Subcutaneous adipose tissue (tissue), 4 donors: ENCODE measurements around the gene DYNC1I1. TPM values are rescaled to one million over a fixed set of nuclear protein-coding genes. Genes with fewer than 3 reads are reported as not detected.

Experiments
- CTCF ChIP-seq: fragments of 450-650 bp; IDR thresholded peaks from one replicate; pipeline ENCODE4 v1.5.1; 2016; ENCODE audit warnings: low read depth, mild to moderate bottlenecking, control low read depth, antibody characterized with exemption, moderate library complexity
- total RNA-seq, 4 donors: library from RNA; depleted of rRNA; stranded (reverse); fragments of >200 nt; gene quantifications; one replicate each; pipeline ENCODE4 v1.1.0, GENCODE V29; 2016

DYNC1I1 gene
- total RNA-seq, 4 donors from 2014 or later: 4.5 to 8.1 (median 5.1) TPM

- no peak for TF ChIP-seq CTCF
Measured at GRCh38 chr7:95824616-95825015, 52.3 kb downstream of the DYNC1I1 start.

- no peak for TF ChIP-seq CTCF
Measured at GRCh38 chr7:95828824-95829790, 56.8 kb downstream of the DYNC1I1 start.

DNA sequence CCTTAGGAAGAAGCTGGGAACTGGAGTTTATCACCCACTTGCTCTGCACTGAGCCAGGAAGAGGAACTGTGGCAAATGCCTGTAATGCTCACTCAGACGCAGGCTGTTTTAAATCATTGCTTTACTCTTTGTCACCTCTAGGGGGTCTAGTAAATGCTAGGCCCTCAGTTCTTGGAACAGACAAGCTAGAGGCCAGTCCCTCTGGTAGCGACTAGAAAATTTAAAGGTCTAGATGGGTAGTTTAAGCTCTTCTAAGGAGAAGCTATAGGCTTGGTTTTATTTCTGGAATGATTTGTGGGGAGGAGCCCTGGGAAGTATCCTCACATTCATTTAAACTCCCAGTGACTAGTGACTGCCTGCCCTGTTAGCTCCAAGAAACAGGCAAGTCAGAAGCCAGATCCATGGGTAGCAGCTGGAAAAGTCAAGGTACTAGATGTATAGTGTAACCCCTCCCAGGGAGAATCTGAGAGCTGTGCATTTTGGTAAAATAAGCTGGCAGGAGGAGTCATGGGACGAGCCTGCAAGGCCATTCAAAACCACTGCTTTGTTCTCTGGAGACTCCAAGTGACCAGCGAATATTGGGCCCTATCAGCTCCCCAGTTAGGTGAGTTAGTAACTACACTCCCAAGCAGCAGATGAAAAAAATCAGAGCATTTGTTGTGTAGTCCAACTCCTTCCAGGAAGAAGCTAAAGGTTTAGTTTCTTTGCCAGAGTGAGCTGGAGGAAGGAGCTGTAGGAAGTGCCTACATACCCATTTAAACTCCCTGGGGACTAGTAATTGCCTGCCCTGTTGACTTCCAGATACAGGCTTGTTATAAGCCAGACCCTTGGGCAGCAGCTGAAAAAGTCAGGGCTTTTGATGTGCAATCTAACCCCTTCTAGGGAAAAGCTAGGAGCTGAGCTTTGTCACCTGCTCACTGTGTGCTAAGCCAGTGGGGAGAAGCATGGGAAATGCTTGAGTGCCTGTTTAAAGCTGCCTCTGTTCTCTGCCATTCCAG is 68.9 kb downstream of the DYNC1I1 start:
- TF ChIP-seq CTCF: no peak

DNA sequence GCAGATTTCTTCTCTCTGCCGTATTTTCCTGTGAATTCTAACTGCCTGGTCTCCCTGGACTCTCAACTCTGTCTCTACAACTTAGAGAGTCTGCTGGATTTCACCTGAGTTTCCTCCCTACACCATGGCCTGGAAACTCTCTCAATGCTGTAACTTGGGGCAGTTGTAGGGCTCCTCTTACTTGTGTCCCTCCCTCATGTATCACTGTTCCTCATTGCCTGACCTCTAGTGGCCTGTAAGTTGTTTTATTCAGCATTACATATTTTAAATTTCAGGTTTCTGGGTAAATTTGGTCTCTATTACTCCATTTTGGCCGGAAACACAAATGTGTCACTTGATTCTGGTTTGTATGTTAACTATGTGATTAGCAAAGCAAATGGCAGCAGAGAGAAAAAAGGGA is 70.9 kb downstream of the DYNC1I1 start:
- TF ChIP-seq CTCF: no peak

DNA sequence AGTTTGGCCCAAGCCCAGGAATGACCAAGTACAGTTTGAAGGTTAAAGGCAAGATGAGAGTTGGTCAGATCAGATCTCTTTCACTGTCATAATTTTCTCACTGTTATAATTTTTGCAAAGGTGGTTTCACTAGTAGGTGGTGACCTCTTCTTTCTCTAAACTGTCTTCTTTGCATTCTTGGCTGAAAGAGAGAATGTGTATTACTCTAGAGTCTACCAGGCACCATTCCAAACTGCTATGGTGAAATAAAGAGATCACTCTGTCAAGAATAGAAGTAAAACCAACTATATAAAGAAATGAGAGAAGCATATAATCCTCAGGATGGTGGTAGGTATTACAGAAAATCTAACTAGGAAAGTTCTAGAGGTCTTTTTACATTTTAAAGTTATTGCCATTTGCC is 72.7 kb downstream of the DYNC1I1 start:
- no peak for TF ChIP-seq CTCF

DNA sequence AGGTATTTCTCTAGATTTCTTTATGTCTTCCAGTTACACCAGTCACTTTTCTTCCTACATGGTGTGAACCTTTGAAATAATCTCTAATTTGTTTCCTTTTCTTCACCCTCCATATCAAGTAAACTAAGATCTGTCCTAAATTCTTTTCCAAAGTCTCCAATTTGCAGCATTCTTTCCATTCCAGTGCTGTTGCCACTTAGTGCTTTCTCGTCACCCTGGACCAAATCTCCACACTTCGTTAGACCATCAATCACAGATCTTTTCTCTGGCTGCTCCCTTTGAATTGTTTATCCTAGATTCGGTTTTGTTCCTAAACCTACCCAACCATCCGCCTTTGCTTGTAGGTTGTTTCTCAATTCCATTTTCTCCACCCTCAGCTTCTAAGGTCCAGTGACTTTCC is 74.7 kb downstream of the DYNC1I1 start:
- no peak for TF ChIP-seq CTCF

GRCh38 chr7:95859429-95859828 is 87.1 kb downstream of the DYNC1I1 start:
- TF ChIP-seq CTCF: no peak
